DND-41 (cell line): ENCODE results near the gene CRY2.
"Not testable (repeated sequence)": the region's sequence is repeated elsewhere in the genome, so short reads cannot be mapped to it uniquely, and the experiment has no call there.

Experiments used
- ATAC-seq: fragments of 200-7000 bp; cut with Tn5 transposase; 3 replicates; pipeline ENCODE4 v1.9.1; 2021; ENCODE audit warnings: low read depth; ENCODE audit not compliant: insufficient read depth
- DNase-seq: peaks from one replicate; pipeline ENCODE4 v3.0.0-alpha.2; 2020
- H2AFZ ChIP-seq: 2 replicates; pipeline ENCODE4 v1.6.0; 2012; ENCODE audit warnings: low read depth, low read length
- H3K27ac ChIP-seq: 2 replicates; pipeline ENCODE4 v1.5.1; 2012; ENCODE audit warnings: low read length, inconsistent platforms
- H3K27me3 ChIP-seq: fragments of 200-600 bp; sonication (generic); 2 replicates; pipeline ENCODE4 v1.6.0; 2012; ENCODE audit warnings: low read length, mild to moderate bottlenecking, inconsistent platforms; ENCODE audit not compliant: insufficient read depth, poor library complexity
- H3K36me3 ChIP-seq: 2 replicates; pipeline ENCODE4 v1.5.1; 2012; ENCODE audit warnings: low read length, inconsistent platforms; ENCODE audit not compliant: insufficient read depth
- H3K4me1 ChIP-seq: 2 replicates; pipeline ENCODE4 v1.5.1; 2012; ENCODE audit warnings: mild to moderate bottlenecking, low read length; ENCODE audit not compliant: insufficient read depth
- H3K4me2 ChIP-seq: 2 replicates; pipeline ENCODE4 v1.6.0; 2012; ENCODE audit warnings: mild to moderate bottlenecking, moderate library complexity, low read length, inconsistent platforms; ENCODE audit not compliant: insufficient read depth
- H3K4me3 ChIP-seq, 2 experiments: fragments of 200-600 bp in 1 of 2; shearing (Covaris generic) in 1 of 2; 2 replicates each; pipeline ENCODE4 v1.5.1; 2012 to 2016; ENCODE audit warnings: inconsistent platforms in 2 of 2, low read length in 2 of 2, mild to moderate bottlenecking in 2 of 2, low read depth in 1 of 2, moderate library complexity in 1 of 2
- H3K79me2 ChIP-seq: 2 replicates; pipeline ENCODE4 v1.6.0; 2012; ENCODE audit warnings: low read length, inconsistent platforms; ENCODE audit not compliant: insufficient read depth
- H3K9ac ChIP-seq: 2 replicates; pipeline ENCODE4 v1.6.0; 2012; ENCODE audit warnings: low read depth, mild to moderate bottlenecking, inconsistent platforms, low read length, moderate library complexity
- H3K9me3 ChIP-seq: 2 replicates; pipeline ENCODE4 v1.5.1; 2012; ENCODE audit warnings: low read length, moderate library complexity, mild to moderate bottlenecking, inconsistent platforms; ENCODE audit not compliant: insufficient read depth, severe bottlenecking
- H4K20me1 ChIP-seq: 2 replicates; pipeline ENCODE4 v1.6.0; 2012; ENCODE audit warnings: low read length; ENCODE audit not compliant: insufficient read depth
- CTCF ChIP-seq: IDR thresholded peaks from 2 replicates; pipeline ENCODE4 v1.5.1; 2012; ENCODE audit warnings: borderline replicate concordance, low read length, moderate library complexity, mild to moderate bottlenecking; ENCODE audit not compliant: poor library complexity, severe bottlenecking; ENCODE audit errors: extremely low read depth
- EZH2 ChIP-seq: IDR thresholded peaks from 3 replicates; pipeline ENCODE4 v1.6.1; 2012; ENCODE audit warnings: borderline replicate concordance, low read depth, mild to moderate bottlenecking, moderate library complexity, low read length, inconsistent platforms; ENCODE audit not compliant: severe bottlenecking

CRY2 gene

GRCh38 chr11:45820211-45820857 is 26.9 kb upstream of the CRY2 start:
- H2AFZ ChIP-seq: no peak overlapping the region
- H3K79me2 ChIP-seq: no peaks in the 10 kb centered on the region
- TF ChIP-seq EZH2 (no peak), CTCF (no peak)
- H4K20me1 ChIP-seq: no peaks in the 10 kb centered on the region
- ATAC-seq (no peak), DNase-seq (no peak)
- 0 out of 2 replicates have a peak, but pooled peaks cover 4% of the 10 kb centered on the region for H3K4me1 ChIP-seq
- no peak overlapping the region for H3K27ac ChIP-seq
- no peaks in the 10 kb centered on the region for H3K36me3 ChIP-seq
- no peak overlapping the region for H3K9ac ChIP-seq
- H3K9me3 ChIP-seq: no peaks in the 10 kb centered on the region
- H3K4me2 ChIP-seq: no peak overlapping the region
- no peaks in the 10 kb centered on the region for H3K27me3 ChIP-seq
- no peak overlapping the region for H3K4me3 ChIP-seq

- H3K9me3 ChIP-seq, H3K27ac ChIP-seq, H3K79me2 ChIP-seq, H3K4me2 ChIP-seq, H3K9ac ChIP-seq, DNase-seq, H3K4me3 ChIP-seq, H3K27me3 ChIP-seq, H3K36me3 ChIP-seq, H3K4me1 ChIP-seq, H2AFZ ChIP-seq, ATAC-seq, H4K20me1 ChIP-seq: not testable (repeated sequence)
Measured at GRCh38 chr11:45826492-45826891, 20.8 kb upstream of the CRY2 start.

GRCh38 chr11:45827123-45827522 is 20.2 kb upstream of the CRY2 start:
- Histone ChIP-seq H3K27ac (no peak overlapping the region), H3K4me3 (no peak overlapping the region), H3K9me3 (no peaks in the 10 kb centered on the region), H3K36me3 (no peaks in the 10 kb centered on the region), H3K9ac (no peak overlapping the region), H3K79me2 (no peaks in the 10 kb centered on the region), H2AFZ (no peak overlapping the region), H3K4me2 (no peak overlapping the region), H3K27me3 (no peaks in the 10 kb centered on the region), H4K20me1 (no peaks in the 10 kb centered on the region), H3K4me1 (0 out of 2 replicates have a peak, but pooled peaks cover 4% of the 10 kb centered on the region)
- ATAC-seq: no peak
- no peak for DNase-seq
- TF ChIP-seq EZH2: no peak
- no peak for TF ChIP-seq CTCF

GRCh38 chr11:45828996-45829395 is 18.3 kb upstream of the CRY2 start:
- Histone ChIP-seq H2AFZ (no peak overlapping the region), H3K4me1 (peaks cover 17% of the 10 kb centered on the region), H3K27me3 (no peaks in the 10 kb centered on the region), H3K4me3 (no peak overlapping the region), H3K4me2 (no peak overlapping the region), H4K20me1 (no peaks in the 10 kb centered on the region), H3K27ac (no peak overlapping the region), H3K79me2 (peaks cover 2% of the 10 kb centered on the region), H3K36me3 (no peaks in the 10 kb centered on the region), H3K9ac (no peak overlapping the region), H3K9me3 (no peaks in the 10 kb centered on the region)
- ATAC-seq (no peak), DNase-seq (no peak)
- TF ChIP-seq CTCF (no peak), EZH2 (no peak)
